GM19395 (cell line): Measurements from ENCODE around the gene HECA.
"Not testable (repeated sequence)": the region's sequence is repeated elsewhere in the genome, so short reads cannot be mapped to it uniquely, and the experiment has no call there.

Source experiments
- ATAC-seq: cut with Tn5 transposase; IDR thresholded peaks from one replicate; pipeline ENCODE4 v1.9.1; 2021; ENCODE audit warnings: mild to moderate bottlenecking, moderate library complexity; ENCODE audit not compliant: unreplicated experiment

HECA gene

GRCh38 chr6:139134817-139135577 is at the start of gene HECA:
Gene HECA (plus strand): TSS chr6:139135080. CDS start chr6:139135397, 317 bp downstream.
- ATAC-seq = peak; percentile 77

- no peak for ATAC-seq
Observed at GRCh38 chr6:139091826-139092225, 43.1 kb upstream of the HECA start.

- peak; percentile 97 for ATAC-seq
Observed at GRCh38 chr6:139099984-139100383, 34.9 kb upstream of the HECA start.

GRCh38 chr6:139107051-139107450 is 27.8 kb upstream of the HECA start:
- ATAC-seq = no peak

- no peak for ATAC-seq
Observed at GRCh38 chr6:139108378-139108777, 26.5 kb upstream of the HECA start.

GRCh38 chr6:139109558-139109957 is 25.3 kb upstream of the HECA start:
- no peak for ATAC-seq

- no peak for ATAC-seq
Observed at GRCh38 chr6:139112146-139112545, 22.7 kb upstream of the HECA start.

- no peak for ATAC-seq
Observed at GRCh38 chr6:139112561-139112960, 22.3 kb upstream of the HECA start.

GRCh38 chr6:139114746-139115145 is 20.1 kb upstream of the HECA start:
- ATAC-seq = no peak

- no peak for ATAC-seq
Observed at GRCh38 chr6:139115989-139116758, 18.7 kb upstream of the HECA start.

GRCh38 chr6:139117734-139118133 is 17.1 kb upstream of the HECA start:
- ATAC-seq = no peak

GRCh38 chr6:139119552-139119951 is 15.3 kb upstream of the HECA start:
- ATAC-seq = no peak

GRCh38 chr6:139122823-139123222 is 12.1 kb upstream of the HECA start:
- ATAC-seq = not testable (repeated sequence)

GRCh38 chr6:139124887-139125672 is 9.8 kb upstream of the HECA start:
- ATAC-seq = peak; percentile 100

GRCh38 chr6:139126255-139126654 is 8.6 kb upstream of the HECA start:
- ATAC-seq = no peak

- no peak for ATAC-seq
Observed at GRCh38 chr6:139126931-139127330, 7.9 kb upstream of the HECA start.

- ATAC-seq = no peak
Observed at GRCh38 chr6:139129284-139129683, 5.6 kb upstream of the HECA start.

- no peak for ATAC-seq
Observed at GRCh38 chr6:139131736-139132280, 3.1 kb upstream of the HECA start.

GRCh38 chr6:139133262-139134063 is 1.4 kb upstream of the HECA start:
- ATAC-seq = peak; percentile 31

GRCh38 chr6:139134064-139134395 is 850 bp upstream of the HECA start:
- no peak for ATAC-seq
